HPDE6-E6E7 (cell line): Measurements from ENCODE around the gene OGFR.

Source experiments
- DNase-seq: peaks from one replicate; pipeline ENCODE4 v3.0.0; 2011; ENCODE audit warnings: missing footprints; ENCODE audit errors: extremely low spot score

OGFR gene

GRCh38 chr20:62825333-62825985 lies 20.8 kb downstream of the OGFR start:
- no peak for DNase-seq

GRCh38 chr20:62825986-62826645 lies 21.5 kb downstream of the OGFR start:
- DNase-seq = no peak

DNA sequence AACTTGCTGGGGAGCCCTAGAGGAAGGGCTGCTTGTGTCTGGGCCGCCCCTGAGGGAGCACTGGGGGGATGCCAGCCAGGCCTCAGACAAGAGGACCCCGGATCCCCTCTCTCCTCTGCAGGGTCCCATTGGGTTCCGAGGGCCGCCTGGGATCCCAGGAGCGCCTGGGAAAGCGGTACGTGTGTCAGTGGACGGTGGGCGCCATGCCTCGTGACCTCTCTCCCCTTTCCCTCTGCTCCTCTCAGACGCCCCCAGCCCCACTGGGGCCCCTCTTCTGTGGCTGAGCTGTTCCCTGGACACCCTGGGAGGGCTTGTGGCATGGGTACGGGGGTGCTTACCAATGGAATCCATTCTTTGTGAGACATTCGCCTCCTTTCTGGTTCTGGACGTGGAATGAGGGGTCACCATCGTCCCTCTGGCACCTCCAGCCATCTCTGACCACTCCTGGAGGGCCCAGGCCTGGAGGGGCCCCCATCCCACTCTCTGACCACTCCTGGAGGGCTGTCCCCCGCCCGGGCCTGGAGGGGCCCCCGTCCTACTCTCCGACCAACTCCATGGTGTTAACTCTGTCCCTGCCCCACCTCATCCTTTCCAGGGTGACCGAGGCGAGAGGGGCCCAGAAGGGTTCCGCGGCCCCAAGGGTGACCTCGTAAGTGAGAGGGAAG lies 22.1 kb downstream of the OGFR start:
- DNase-seq = no peak

GRCh38 chr20:62827311-62828038 lies 22.8 kb downstream of the OGFR start:
- no peak for DNase-seq

GRCh38 chr20:62828051-62828450 lies 23.4 kb downstream of the OGFR start:
- DNase-seq = no peak

- no peak for DNase-seq
Observed at GRCh38 chr20:62828511-62829230, 24.0 kb downstream of the OGFR start.

GRCh38 chr20:62829231-62830230 lies 24.9 kb downstream of the OGFR start:
- no peak for DNase-seq

- no peak for DNase-seq
Observed at GRCh38 chr20:62830251-62830650, 25.6 kb downstream of the OGFR start.

GRCh38 chr20:62830821-62831220 lies 26.2 kb downstream of the OGFR start:
- no peak for DNase-seq

DNA sequence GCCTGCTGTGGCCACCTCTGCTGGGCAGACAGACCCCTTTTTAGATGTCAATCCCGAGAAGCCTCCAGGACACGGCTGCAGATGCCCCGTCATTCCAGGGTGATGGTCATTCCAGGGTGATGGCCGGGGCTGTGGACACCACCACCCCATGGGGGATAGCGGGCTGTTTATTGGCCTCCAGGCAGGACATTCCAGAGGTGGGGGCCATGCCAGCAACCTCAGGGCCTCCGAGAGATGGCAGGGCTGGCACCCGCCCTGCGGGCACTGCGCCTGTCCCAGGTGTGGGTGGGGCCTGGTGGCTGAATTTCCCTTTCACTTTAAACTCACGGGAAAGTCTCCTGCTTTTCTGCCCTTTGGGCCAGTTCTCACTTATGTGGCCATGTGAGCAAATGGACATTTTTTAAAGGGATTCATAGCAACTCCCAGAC lies 26.7 kb downstream of the OGFR start:
- no peak for DNase-seq

DNA sequence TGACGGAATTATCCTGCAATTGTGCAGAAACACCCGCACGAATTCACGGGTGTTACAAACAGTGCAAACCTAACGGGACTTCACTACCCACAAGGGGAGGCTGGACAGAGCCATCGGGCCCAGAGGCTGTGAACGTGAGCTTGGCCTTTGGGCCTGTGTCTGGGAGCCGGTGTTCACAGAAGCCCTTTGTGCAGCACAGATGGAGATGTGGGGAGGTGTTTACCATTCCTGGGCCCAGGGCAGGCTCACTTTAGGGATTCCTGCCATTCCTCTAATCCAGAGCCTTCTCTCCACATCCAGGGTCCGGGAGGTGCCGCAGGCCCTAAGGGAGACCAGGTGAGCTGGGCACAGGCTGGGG lies 27.2 kb downstream of the OGFR start:
- DNase-seq = no peak

DNA sequence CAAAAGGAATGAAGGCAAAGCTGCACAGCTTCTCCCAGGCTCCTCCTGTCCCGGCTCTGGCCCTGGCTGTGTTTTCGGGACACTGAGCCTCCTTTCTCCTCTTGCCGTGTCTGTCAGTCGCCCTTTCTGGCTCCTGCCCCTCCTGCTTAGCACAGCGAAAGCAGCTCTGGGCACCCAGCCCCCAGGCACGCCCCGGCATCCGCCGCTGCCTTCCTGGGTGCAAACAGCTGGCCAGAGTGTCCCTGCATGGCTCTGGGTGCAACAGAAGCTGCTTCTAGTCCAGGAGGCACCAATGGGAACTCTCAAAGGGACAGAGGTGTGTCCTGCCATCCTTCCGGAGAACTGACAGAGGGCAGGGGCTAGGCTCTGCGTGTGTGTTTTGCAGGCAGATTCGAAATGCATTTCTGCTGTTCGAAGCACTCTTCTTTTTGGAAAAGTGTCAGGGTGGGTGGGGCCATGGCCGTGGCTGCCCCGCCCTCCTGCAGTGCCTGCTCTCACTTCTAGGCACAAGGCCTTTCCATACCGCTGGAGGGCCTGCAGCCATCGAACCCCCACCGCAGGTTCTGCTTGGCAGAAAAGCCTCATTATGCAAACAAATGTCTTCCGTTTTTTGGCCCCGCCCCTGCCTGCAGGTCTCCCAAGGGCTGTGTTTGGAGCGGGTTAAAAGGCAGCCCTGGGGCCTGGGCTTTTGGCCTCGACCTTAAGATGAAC lies 27.7 kb downstream of the OGFR start:
- DNase-seq = no peak

DNA sequence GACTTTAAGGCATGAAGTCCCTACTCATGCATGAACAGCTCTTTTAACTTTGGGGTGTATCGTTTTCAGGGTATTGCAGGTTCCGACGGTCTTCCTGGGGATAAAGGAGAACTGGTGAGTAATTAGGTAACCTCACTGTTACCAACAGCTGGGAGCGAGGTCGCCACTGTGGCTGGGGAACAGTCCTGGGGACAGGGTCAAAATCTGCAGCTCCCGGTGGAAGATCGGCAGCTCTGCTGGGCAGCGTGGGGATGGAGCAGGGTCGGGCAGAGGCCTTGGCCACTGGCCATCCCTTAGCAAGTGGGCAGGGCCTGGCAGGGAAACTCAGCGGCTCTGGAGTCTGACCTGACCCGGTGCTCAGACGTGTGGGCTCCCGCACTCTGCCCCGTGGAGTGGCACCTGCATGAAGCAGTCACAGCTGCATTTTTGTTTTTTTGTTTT lies 28.3 kb downstream of the OGFR start:
- DNase-seq = no peak

DNA sequence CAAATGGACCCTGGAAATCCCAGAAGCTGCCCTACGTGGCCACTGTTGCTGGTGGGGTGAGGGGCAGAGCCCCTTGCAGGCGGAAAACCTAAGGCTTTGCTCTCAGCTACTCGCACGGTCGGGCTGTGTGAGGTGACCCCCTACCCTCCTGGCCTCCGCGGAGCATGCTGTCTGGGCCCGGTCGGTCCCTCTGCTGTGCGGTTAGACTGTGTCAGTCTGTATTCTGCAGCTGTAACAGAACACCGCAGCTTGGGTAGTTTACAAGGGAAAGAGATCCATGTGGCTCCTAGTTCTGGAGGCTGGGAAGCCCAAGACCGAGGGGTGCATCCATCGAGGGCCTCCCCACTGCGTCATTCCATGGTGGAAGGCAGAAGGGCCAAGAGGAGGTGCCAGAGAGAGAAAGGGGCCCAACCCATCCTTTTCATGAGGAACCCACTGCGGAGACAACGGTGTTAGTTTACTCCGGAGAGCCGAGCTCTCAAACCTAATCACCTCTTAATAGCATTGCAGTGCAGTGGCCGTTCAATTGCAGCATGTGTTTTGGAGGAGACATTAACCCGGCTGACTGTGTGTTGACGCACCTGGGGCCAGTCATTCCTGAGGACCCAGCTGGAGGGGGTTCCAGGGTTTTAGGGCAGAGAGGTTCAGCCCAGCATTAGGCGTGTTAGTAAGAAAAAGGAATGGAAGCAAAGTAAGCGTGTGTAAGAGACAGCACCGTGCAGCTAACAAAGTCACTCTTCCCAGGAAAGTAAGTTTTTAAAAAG lies 30.5 kb downstream of the OGFR start:
- no peak for DNase-seq

DNA sequence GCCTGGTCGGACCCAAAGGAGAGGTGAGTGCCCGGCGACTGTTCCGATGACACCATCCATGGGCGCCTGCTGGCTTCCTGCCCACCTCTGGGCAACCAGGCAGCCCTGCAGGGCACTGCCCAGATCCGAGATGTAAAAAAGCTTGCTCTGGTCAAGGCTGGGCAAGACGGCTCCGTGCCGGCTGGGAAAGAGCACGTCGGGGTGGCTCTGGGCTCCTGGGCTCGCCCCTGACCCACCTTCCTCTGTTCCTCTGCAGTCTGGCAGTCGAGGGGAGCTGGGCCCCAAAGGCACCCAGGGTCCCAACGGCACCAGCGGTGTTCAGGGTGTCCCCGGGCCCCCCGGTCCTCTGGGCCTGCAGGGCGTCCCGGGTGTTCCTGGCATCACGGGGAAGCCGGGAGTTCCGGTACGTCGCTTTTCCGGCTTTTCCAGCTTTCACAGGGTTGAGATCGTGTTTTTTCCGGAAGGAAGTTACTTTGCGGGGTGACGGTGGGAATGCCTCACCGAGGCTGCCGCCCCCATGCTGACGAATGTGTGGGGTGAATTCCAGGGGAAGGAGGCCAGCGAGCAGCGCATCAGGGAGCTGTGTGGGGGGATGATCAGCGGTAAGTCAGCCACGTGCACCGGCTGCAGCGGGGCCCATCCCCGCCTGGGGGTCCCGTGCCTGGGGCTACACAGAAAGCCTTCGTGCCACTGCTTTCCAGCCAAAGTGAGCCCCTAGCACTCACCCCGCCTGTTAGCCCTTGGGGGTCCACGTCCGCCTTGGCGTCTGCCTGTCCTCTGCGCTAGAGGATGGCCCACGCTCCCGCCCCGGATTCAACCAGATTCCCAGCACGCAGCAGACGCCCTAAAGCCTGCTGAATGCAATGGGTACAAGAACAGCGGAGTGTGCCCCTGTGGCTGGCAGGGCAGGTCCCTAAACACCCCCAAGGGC lies 31.6 kb downstream of the OGFR start:
- no peak for DNase-seq

DNA sequence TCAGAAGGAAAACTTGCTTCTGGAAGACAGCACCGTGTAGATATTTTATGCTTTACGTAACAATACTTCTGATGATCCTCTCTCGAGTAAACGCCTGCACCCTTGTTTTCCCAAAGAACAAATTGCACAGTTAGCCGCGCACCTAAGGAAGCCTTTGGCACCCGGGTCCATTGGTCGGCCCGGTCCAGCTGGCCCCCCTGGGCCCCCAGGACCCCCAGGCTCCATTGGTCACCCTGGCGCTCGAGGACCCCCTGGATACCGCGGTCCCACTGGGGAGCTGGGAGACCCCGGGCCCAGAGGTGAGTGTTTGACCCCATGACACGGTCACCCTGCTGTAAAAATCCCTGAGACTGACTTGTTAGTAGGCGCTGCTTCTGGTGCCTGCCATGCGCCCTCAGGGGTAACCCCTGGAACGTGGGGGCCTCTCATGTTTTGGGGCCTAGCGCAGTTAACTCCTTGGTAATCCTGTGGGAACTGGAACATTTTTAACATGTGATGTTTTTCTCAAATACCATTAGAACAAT lies 32.4 kb downstream of the OGFR start:
- no peak for DNase-seq

DNA sequence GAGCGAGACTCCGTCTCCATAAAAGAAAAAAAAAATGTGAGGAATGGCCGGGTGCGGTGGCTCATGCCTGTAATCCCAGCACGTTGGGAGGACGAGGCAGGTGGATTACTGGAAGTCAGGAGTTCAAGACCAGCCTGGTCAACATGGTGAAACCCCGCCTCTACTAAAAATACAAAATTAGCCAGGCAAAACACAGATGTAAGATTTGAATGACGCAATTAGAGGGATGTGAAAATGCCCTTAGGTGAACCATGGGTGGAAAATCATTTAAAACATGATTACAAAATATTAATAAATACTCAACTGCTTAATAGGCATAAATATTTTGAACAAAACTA lies 33.1 kb downstream of the OGFR start:
- DNase-seq = no peak
